Activated CD8-positive, alpha-beta memory T cell treated with anti-CD3 and anti-CD28 coated beads for 36 hours (primary cell): ENCODE data around the gene SUPT20HL2. TPM values are rescaled to one million over a fixed set of nuclear protein-coding genes. Genes with fewer than 3 reads are reported as not detected.
"Not testable (repeated sequence)": the region's sequence is repeated elsewhere in the genome, so short reads cannot be mapped to it uniquely, and the experiment has no call there.

Source experiments
- CTCF ChIA-PET: fragments of 350-600 bp; sonication (Branson Sonifier 250); formaldehyde crosslinking; loops from one replicate; lab custom pipeline; 2021; ENCODE audit warnings: antibody characterized with exemption; lab: Charles Lee
- POLR2A ChIA-PET: fragments of 350-600 bp; sonication (Branson Sonifier 250); formaldehyde crosslinking; loops from one replicate; lab custom pipeline; 2021; ENCODE audit warnings: antibody characterized with exemption; lab: Charles Lee
- total RNA-seq, 2 experiments: library from RNA; stranded (reverse); gene quantifications; one replicate each; pipeline ENCODE4 v1.2.3, GENCODE V29; 2021

SUPT20HL2 gene
- total RNA-seq, 2 experiments from 2014 or later = not detected

DNA sequence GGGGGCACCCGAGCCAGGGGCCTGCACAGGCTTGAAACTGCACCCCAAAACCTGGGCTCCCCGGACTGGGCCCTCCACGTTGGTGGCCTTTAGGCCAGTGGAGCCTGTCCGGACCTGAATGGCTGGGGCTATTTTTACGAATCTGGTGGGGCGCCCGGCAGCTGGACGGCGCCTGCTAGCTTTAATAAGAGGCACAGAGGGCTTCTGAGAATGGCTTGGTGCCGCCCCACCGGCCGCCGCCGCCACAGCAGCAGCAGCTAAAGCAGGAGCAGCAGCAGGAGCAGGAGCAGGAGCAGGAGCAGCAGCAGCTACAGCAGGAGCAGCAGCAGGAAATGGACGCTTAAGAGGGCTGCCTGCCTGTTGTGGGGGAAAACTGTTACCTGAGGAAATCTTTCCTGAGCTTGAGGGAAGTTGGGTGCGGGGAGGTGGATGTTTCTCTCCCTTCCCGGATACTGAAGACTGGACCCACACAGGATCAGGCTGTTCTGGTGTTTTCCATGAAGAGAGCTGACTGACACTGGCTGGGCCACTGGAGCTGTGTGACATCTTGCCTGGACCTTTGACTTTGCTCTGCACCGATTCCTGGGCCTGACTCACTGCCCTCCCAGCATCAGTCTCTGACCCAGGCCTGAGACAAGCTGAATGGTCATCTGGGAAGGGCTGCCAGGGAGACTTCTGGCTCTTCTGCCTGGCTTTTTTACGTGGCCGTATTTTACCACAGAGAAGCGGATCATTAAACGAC, 2.2 kb downstream of the SUPT20HL2 start:
- POLR2A ChIA-PET, CTCF ChIA-PET: not testable (repeated sequence)

- CTCF ChIA-PET, POLR2A ChIA-PET: not testable (repeated sequence)
Measured at GRCh38 chrX:24310916-24311315, 3.0 kb downstream of the SUPT20HL2 start.

GRCh38 chrX:24309580-24310374, 4.1 kb downstream of the SUPT20HL2 start:
- CTCF ChIA-PET, POLR2A ChIA-PET: not testable (repeated sequence)

DNA sequence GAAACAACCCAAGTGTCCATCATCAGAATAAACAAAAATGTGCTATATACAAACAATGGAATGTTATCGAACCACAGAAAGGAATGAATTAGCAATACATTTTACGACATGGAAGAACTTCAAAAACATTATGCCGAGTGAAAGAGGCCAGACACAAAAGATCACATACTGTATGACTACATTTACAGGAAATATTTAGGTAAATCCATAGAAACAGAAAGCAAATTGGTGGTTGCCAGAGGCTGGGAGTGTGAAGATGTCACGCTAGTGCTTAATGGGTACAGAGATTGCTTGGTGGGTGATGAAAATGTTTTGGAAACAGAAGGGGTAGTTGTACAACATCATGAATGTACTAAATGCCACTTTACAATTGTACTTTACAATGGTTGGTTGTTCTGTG, 5.1 kb downstream of the SUPT20HL2 start:
- POLR2A ChIA-PET, CTCF ChIA-PET: not testable (repeated sequence)

DNA sequence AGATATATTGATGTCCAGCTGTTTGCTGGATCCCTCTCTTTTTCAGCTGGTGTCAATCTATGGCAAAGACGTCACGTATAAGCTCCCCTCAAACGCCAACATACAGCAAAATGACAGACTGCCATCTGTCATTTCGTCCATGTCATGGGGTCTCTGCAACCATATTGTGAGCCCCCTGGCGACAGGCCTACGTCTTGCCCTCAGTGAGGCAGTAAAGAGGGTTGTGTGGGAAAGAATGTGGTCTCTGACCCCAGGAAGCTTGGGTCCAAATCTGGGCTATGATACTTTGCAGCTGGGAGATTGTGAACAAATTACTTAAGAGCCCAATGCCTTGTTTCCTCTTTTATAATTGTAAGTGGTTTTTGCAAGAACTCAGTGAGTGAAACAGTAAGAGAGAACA, 7.4 kb downstream of the SUPT20HL2 start:
- CTCF ChIA-PET = interaction anchor here (0.7 kb wide), 1 partner anchor 258 kb away, joined by 3 read pairs; no protein-coding TSS in a partner anchor

GRCh38 chrX:24305905-24306304, 8.0 kb downstream of the SUPT20HL2 start:
- ChIA-PET CTCF (interaction anchor here (0.7 kb wide), 2 partner anchors 53 to 257 kb away, joined by 3 read pairs; no protein-coding TSS in a partner anchor), POLR2A (interaction anchor here (0.6 kb wide), 1 partner anchor 250 kb away, joined by 4 read pairs; no protein-coding TSS in a partner anchor)

More for the DNA sequence above, 7.4 kb downstream of the SUPT20HL2 start:
- POLR2A ChIA-PET = interaction anchor here (0.6 kb wide), 1 partner anchor 249 kb away, joined by 4 read pairs; no protein-coding TSS in a partner anchor

DNA sequence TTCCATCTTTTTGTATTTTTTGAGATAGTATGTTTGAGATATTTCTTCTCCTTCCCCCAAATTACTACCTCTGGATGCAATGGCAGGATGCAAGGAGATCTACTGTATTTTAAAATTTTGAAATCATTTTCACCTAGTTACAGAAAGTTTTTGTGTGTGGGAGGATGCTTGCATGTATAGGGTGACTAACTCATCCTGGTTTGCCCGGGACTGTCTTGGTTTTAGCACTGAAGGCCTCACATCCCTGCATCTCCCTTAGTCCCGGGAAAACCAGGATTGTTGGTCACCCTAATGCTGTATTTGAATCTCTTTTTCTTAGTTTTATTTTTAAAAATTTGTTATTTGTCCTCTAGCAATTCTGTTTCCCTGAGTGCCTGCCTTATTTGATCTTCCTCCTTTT, 12.1 kb downstream of the SUPT20HL2 start:
- CTCF ChIA-PET = no interaction called here

DNA sequence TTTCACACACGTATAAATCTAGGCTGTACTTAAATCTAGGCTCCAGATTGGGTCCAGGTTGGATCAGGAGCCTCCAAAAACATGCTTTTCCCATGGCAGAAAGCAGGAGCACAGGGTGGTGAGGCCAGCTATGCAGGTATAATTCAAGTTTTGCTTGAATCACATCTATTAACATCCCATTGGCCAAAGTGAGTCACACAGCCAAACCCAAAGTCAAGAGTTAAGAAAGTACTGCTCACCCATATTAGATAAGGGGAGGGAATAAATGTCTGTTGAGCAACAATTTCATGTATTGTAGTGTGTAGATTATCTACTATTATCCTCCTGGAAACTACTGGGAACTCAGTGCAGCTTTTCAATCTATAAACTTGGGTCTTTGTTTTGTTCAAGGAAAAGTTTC, 12.8 kb downstream of the SUPT20HL2 start:
- ChIA-PET CTCF (no interaction called here), POLR2A (no interaction called here)

More for the DNA sequence above, 12.1 kb downstream of the SUPT20HL2 start:
- POLR2A ChIA-PET = no interaction called here

DNA sequence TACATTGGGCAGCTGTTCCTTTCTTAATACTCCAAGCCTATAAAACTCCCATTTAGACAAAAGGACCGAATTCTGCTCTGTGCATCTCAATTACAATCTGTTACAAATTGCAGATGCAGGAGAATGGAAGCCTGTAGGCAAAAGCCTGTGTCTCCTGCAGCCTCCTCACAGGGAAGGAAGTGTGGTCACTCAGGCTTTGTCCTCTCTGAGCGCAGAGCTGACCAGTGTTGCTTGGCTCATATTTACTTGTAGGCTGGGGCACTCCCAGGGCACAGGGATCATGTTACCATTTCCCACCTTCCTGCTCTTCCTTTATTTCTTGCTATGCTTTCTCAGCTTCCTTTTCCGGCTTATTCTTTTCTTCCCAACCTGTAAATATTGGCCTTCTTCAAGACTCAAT, 15.7 kb downstream of the SUPT20HL2 start:
- POLR2A ChIA-PET = no interaction called here
- CTCF ChIA-PET = no interaction called here

GRCh38 chrX:24294619-24295018, 19.2 kb downstream of the SUPT20HL2 start:
- CTCF ChIA-PET = interaction anchor here (0.5 kb wide), 1 partner anchor 114 kb away, joined by 4 read pairs; no protein-coding TSS in a partner anchor
- POLR2A ChIA-PET = no interaction called here

DNA sequence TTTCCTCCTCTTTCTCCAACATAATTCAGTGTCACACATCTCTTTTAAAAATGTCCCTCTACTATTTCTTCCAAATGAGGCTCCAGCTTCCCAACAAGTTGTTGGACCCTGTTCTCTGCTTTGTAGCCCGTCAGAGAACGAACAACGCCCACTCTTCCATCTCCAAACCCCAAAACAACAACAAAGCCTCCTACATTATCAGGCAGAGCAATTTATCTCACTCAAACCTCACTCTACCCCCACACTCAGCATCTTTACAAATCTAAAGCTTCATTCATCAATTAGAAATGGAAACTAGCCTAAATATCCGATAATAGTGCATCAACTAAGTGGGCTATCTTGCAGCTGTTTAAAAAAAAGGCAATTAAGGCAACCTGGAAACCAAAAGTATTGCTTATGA, 20.5 kb downstream of the SUPT20HL2 start:
- POLR2A ChIA-PET = no interaction called here

DNA sequence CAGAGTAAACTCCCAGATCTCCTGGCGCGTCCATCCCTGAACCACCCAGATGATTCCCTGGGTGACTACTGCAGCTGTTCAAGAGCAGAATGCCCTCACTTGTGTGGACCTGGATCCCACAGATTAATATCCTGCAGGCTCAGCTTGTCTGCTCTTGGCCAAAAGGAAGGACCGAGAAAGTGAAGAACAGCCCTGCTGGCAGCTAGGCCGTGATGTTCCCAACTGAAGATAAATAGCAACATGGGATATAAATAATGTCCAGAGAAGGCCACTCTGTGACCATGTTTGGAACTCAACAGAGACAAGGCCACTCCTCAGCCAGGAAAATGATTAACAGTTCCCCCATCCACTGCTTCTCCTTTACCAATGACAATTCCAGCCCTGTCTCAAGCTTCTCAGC, 21.5 kb downstream of the SUPT20HL2 start:
- CTCF ChIA-PET = no interaction called here
- POLR2A ChIA-PET = no interaction called here

More for the DNA sequence above, 20.5 kb downstream of the SUPT20HL2 start:
- CTCF ChIA-PET = no interaction called here

DNA sequence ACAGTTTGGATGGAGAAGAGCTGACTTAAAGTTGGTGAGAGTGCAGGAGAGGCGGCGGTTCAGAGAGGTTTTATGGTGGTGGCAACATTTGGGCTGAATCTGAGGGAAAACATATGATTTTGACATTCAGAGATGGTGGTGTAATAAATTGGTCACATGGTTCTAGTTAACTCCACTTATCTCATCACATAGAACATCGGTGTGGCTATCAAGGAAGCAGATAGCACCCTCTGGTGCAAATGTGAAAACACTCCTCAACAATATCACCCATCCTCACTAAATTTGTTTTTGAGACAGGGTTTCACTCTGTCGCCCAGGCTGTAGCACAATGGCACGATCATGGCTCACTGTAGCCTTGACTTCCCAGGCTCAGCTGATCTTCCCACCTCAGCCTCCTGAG, 28.8 kb downstream of the SUPT20HL2 start:
- POLR2A ChIA-PET = no interaction called here
- CTCF ChIA-PET = no interaction called here

DNA sequence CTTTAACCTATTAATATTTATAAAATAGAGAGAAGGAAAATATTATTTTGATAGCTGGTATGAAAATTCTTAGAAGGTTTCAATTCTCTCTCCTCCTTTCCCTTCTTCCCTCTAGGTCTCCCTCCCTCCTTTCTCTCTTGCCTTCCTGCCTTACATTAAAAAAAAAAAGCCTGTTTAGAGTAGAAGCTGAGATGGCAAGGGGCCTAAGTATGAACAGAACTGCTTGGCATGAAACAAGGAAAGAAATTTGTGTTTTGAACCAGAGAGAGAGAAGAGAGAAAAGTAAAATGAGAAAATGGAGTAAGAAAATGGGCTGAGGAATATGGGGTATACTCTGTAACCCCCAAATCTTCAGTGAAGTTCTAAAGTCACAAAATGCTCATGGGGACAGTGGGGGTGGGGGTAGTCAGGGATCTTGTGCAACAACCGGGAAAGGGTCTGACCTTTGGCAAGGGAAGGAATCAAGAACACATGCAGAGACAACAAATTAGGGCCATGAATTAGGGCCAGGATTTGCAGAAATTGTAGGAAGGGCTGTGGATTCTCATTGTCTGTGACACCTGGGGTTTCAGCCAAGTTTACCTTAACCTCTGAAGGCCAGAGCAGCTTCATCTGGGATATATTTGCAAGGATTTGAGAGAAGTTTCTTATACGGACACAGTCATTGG, 30.6 kb downstream of the SUPT20HL2 start:
- CTCF ChIA-PET = interaction anchor here (0.6 kb wide), 1 partner anchor 476 kb away, joined by 3 read pairs; no protein-coding TSS in a partner anchor
- POLR2A ChIA-PET = no interaction called here

DNA sequence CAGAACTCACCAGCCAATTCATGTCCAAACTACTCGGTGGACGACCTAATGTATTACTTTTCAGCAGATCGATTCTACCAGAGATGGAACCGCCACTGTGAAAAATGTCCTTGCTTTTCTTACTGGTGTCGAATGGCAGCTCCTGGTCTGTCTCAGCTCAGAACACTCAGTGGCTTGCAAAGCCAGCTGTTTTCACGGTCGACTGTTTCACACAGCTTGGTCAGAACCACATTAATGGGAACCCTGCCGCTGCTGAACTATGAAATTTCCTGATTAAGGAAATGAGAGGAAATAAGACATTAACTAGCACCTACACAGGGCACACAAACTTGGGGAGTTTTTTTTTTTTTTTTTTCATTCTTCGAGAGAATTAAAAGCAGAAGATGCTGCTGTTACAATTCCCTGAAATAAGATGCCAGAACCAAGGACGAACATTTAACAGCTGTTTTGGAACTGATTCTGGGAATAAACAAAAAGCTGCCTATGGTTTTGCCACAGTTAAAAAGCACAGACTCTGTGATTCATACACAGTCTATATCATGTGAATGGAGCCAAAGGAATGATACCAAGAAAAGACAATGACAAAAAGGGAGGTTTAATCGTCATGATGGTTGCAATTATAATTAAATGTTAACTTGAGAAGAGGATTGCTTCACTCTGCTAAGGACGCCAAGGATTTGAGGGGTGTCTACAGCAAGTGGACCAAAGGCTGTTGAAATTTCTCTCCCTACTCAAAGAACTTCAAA, 31.3 kb downstream of the SUPT20HL2 start:
- ChIA-PET POLR2A (no interaction called here), CTCF (interaction anchor here (0.6 to 0.7 kb wide), 2 partner anchors 475 to 533 kb away, joined by 3 to 4 read pairs; no protein-coding TSS in a partner anchor)

DNA sequence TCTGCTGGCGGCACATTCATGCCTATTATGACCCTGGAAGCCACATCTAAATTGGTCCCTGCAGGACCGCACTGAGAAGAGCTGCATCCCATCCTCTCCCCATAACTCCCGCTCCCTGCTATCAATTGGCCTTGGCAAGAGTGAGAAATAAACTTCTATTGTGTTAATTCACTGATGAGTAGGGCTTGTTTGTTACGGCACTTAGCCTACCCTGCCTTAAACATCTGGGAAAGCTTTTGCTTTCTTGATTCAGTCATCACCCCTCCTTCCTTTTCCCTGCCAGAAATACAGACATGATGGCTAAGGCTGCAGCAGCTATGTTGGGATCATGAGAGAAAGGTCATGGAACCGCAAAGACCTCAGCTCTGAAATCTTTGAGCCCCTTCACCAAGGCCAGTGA, 36.5 kb downstream of the SUPT20HL2 start:
- ChIA-PET POLR2A (no interaction called here), CTCF (no interaction called here)

- POLR2A ChIA-PET = no interaction called here
- CTCF ChIA-PET = no interaction called here
Measured at GRCh38 chrX:24276015-24276414, 37.9 kb downstream of the SUPT20HL2 start.

- POLR2A ChIA-PET = no interaction called here
- CTCF ChIA-PET = no interaction called here
Measured at GRCh38 chrX:24271262-24271661, 42.6 kb downstream of the SUPT20HL2 start.

- POLR2A ChIA-PET = no interaction called here
- CTCF ChIA-PET = no interaction called here
Measured at GRCh38 chrX:24268786-24269185, 45.1 kb downstream of the SUPT20HL2 start.
